Heart right ventricle (tissue), 16 donors: ENCODE measurements around the gene SALL2. TPM values are rescaled to one million over a fixed set of nuclear protein-coding genes. Genes with fewer than 3 reads are reported as not detected.
"Not testable (repeated sequence)": the region's sequence is repeated elsewhere in the genome, so short reads cannot be mapped to it uniquely, and the experiment has no call there.

Experiments used
- ATAC-seq, 8 donors: fragments of 200-7000 bp; cut with Tn5 transposase; one replicate each; pipeline ENCODE4 v1.9.1; 2020; ENCODE audit warnings: mild to moderate bottlenecking in 8 of 8, moderate library complexity in 8 of 8, moderate number of reproducible peaks in 1 of 8
- DNase-seq, 2 donors: peaks; one replicate each; pipeline ENCODE4 v3.0.0-alpha.2; 2020
- H3K27ac ChIP-seq, 10 donors: fragments of 200-600 bp; sonication (generic) in 2 of 10; one replicate each; pipeline versions ENCODE4 v1.5.0 to v1.8.0; 2020 to 2022; ENCODE audit warnings: mild to moderate bottlenecking in 3 of 10
- H3K27me3 ChIP-seq, 7 donors: fragments of 200-600 bp; one replicate each; pipeline ENCODE4 v1.8.0; 2021 to 2022; ENCODE audit warnings: mild to moderate bottlenecking in 2 of 7
- H3K36me3 ChIP-seq, 9 donors: fragments of 200-600 bp; sonication (generic) in 1 of 9; one replicate each; pipeline versions ENCODE4 v1.5.0 to v1.8.0; 2020 to 2022; ENCODE audit warnings: mild to moderate bottlenecking in 2 of 9
- H3K4me1 ChIP-seq, 9 donors: fragments of 200-600 bp; sonication (generic) in 1 of 9; one replicate each; pipeline versions ENCODE4 v1.5.0 to v1.8.0; 2020 to 2022; ENCODE audit warnings: mild to moderate bottlenecking in 4 of 9
- H3K4me3 ChIP-seq, 10 donors: fragments of 200-600 bp; sonication (generic) in 2 of 10; one replicate each; pipeline versions ENCODE4 v1.5.0 to v1.8.0; 2020 to 2022; ENCODE audit warnings: mild to moderate bottlenecking in 7 of 10, moderate library complexity in 2 of 10
- H3K9me3 ChIP-seq, 11 donors: fragments of 200-600 bp in 10 of 11; sonication (generic) in 2 of 11; one replicate each; pipeline versions ENCODE4 v1.5.0 to v1.8.0; 2013 to 2022; ENCODE audit warnings: mild to moderate bottlenecking in 2 of 11, control low read depth in 1 of 11, moderate library complexity in 1 of 11
- WGBS, 2 donors: extraction: QIAGEN DNeasy Blood & Tissue Kit; methylation state at CpG; one replicate each; pipeline ENCODE4 v1.1.7; 2013; ENCODE audit warnings: inconsistent platforms in 1 of 2; 5-methylcytosine and 5-hydroxymethylcytosine counted together
- intact Hi-C, 10 donors: fragments of 100-400 bp; cut with DNase I; formaldehyde crosslinking; loops; one replicate each; pipeline versions ENCODE4 v1.11.1 to v1.14.2; 2022
- polyA plus RNA-seq, 2 donors: library from polyadenylated mRNA; stranded (reverse); fragments of 200-250 nt; gene quantifications; one replicate each; pipeline ENCODE4 v1.2.3, GENCODE V29; 2013
- total RNA-seq, 10 donors: library from RNA; stranded (reverse); fragmentation: NEBNext Ultra II Directional in 3 of 10; extraction: Animal tissue kit (Norgen Biotek cat#: 25700) in 3 of 10; gene quantifications; one replicate each; pipeline versions ENCODE4 v1.2.1 to v1.2.4, GENCODE V29; 2021 to 2023
- TF ChIP-seq, protein P1 (sequence below), 9 donors: fragments of 200-600 bp; sonication (generic) in 2 of 9; IDR thresholded peaks; one replicate each; pipeline versions ENCODE4 v1.5.0 to v1.8.0; 2021 to 2022; ENCODE audit warnings: antibody characterized with exemption in 9 of 9, mild to moderate bottlenecking in 5 of 9, moderate library complexity in 1 of 9
- donor health status: Arrhythmogenic right ventricular cardiomyopathy.
- donor health status: ischemic (EF 13 %, LVEDD 7.1; RV severe dilation, severe dysfunction).
- donor health status: healthy with polysubstance abuse.
- donor health status: DM: no; HTN: yes; CAD: no.
- donor health status: DM: no; HTN: no; CAD: no.
- donor health status: ischemic (EF 25% LVEDD 6.9; RV normal size, moderate dysfunction).
- donor health status: ischemic (EF 25% LVEDD 5.7; RV mildly dilated, moderate dysfunction).
- donor health status: healthy.
- donor health status: DM: yes; HTN: yes; CAD: no.
- donor health status: Ischemic cardiomyopathy.
- donor health status: ischemic (EF 35%, LVEDD 5.7; RV mildly dilated, moderate dysfunction).
- donor health status: nonischemic (EF 11% LVEDD 7.7; RV severe dilation, severe dysfunction).
- donor health status: DM: yes; HTN: yes; CAD: no.
- donor health status: PGD.
- donor health status: ischemic (EF 29% LVEDD 5.4; RV normal size, mild dysfunction).
- donor health status: nonischemic (EF 23%, LVEDD 6.1; RV moderate dilation, normal function).

The SALL2 gene
- total and polyA plus RNA-seq, 12 donors, result 1.1 to 6.6 (median 3.8) TPM

DNA sequence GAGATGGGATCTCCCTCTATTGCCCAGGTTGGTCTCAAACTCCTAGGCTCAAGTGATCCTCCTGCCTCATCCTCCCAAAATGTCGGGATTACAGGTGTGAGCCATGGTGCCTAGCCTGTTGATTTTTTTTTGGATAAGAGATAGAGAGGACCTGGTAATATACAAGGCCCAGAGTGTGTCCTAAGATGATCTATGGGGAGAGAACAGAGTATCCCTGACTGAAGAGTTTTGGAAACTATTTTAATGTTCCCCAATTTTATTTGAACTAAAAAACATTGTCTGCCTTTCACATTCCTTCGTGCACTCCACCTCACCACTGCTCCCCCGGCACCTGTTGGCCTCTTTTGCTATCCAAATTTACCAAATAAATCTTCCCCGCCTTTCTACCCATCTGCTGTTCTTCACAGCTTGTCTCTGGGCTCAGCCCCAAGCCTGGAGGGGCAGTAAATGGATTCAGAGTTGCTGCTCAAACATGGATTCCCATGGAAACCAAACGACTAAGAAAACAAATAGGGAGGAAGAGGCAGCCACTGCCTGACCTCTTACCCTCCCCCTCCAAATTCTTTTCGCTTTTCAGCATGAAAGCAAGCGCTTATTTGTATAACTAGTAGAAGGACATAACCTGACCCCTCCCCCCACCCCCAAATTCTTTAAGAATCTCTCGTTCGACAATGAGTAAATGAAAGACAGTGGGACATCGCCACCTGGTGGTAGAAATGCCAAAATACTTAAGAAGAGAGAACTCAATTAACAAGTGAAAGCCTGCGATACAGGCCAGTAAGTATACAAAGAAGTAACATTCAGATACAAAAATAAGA, 31.1 kb upstream of the SALL2 start:
- WGBS, 2 donors, result 11 to 13% methylated on average over 11 of the region's 11 CpGs

DNA sequence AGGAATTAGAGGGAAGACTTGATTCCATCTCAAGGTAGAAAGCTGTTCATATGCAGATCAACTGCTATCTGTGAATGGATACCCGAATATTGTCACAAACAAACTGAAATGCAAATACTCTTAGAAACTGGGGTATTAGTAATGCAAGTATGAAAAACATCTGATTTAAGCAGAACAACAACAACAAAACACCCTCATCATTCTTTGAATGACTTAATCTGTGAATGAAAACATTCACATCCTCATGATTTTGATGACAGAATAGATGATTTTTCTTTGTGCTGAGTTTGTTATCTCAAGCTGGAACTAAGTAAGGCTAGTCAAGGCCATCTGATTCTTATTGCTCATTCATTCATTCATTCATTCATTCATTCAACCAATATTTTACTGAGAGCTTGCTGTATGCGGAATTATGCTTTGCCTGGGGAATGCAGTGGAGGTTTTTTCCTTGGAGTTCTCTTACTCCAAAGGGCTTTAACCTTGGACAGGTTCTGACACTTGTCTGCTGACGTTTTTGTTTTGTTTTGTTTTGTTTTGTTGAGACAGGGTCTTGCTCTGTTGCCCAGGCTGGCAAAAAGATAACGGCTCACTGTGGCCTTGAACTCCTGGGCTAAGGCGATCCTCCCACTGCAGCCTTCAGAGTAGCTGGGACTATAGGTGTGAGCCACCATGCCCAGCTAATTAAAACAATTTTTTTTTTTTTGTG, 30.4 kb upstream of the SALL2 start:
- ATAC-seq (peak in 1 of 8 donors; percentile 13), DNase-seq (no peak)
- TF ChIP-seq, protein P1, sequence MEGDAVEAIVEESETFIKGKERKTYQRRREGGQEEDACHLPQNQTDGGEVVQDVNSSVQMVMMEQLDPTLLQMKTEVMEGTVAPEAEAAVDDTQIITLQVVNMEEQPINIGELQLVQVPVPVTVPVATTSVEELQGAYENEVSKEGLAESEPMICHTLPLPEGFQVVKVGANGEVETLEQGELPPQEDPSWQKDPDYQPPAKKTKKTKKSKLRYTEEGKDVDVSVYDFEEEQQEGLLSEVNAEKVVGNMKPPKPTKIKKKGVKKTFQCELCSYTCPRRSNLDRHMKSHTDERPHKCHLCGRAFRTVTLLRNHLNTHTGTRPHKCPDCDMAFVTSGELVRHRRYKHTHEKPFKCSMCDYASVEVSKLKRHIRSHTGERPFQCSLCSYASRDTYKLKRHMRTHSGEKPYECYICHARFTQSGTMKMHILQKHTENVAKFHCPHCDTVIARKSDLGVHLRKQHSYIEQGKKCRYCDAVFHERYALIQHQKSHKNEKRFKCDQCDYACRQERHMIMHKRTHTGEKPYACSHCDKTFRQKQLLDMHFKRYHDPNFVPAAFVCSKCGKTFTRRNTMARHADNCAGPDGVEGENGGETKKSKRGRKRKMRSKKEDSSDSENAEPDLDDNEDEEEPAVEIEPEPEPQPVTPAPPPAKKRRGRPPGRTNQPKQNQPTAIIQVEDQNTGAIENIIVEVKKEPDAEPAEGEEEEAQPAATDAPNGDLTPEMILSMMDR (IDR thresholded peaks at IDR 0.05), result no peak
- peak overlapping the region in 1 of 10 donors; percentile 58 for H3K27ac ChIP-seq
- 54 to 61% methylated on average over 5 of the region's 5 CpGs for WGBS, 2 donors
- H3K27me3 ChIP-seq, result no peaks in the 10 kb centered on the region
- H3K9me3 ChIP-seq, result no peaks in the 10 kb centered on the region
- no peak overlapping the region for H3K4me3 ChIP-seq
- intact Hi-C loops, result loop anchor here (1.0 to 10.0 kb wide), 11 partner anchors 44 to 102 kb away; partner anchors contain the start of genes CHD8 (in 6 of the 10) and METTL3 (in 3 of the 10)
- H3K4me1 ChIP-seq, result peaks cover 0 to 11% (median 4%) of the 10 kb centered on the region in 9 donors
- no peaks in the 10 kb centered on the region for H3K36me3 ChIP-seq

More for the DNA sequence above, 31.1 kb upstream of the SALL2 start:
- Histone ChIP-seq H3K27ac (peak overlapping the region in 8 of 10 donors; percentile 1 to 66 (median 48)), H3K36me3 (no peaks in the 10 kb centered on the region), H3K4me3 (peak overlapping the region in 8 of 10 donors; percentile 21 to 51 (median 42)), H3K27me3 (no peaks in the 10 kb centered on the region), H3K9me3 (no peaks in the 10 kb centered on the region), H3K4me1 (peaks cover 0 to 11% (median 4%) of the 10 kb centered on the region in 9 donors)
- TF ChIP-seq, protein P1 (IDR thresholded peaks at IDR 0.05), result peak; percentile 58 to 79 (median 72)
- intact Hi-C loops, result loop anchor here (1.0 to 10.0 kb wide), 11 partner anchors 45 to 102 kb away; partner anchors contain the start of genes CHD8 (in 6 of the 10) and METTL3 (in 3 of the 10)
- DNase-seq, result peak; percentile 25 to 89
- ATAC-seq, result peak; percentile 59 to 89 (median 86)

DNA sequence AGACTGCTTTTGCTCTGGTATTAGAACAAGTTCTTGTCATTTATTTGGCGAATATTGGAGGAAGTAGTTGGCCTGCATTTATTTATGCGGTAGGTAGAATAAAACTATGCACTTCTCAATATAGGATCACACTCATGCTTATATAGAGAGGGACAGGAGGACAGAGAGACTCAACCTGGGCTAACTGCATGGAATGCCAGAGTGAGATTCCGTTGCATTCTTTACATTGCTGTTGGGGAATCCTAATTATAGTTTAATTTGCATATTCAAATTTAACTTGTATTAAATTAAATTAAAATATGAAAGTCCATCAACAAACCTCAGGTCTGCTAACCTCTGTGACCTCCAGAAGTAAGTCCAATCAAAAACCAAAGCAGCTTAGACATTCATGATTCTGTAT, 27.1 kb upstream of the SALL2 start:
- H3K4me1 ChIP-seq, result peaks cover 0 to 11% (median 4%) of the 10 kb centered on the region in 9 donors
- no peaks in the 10 kb centered on the region for H3K9me3 ChIP-seq
- H3K27me3 ChIP-seq, result peaks cover 0 to 6% (median 0%) of the 10 kb centered on the region in 7 donors
- ATAC-seq, result no peak
- intact Hi-C loops, result loop anchor here in 4 of 10 donors (10.0 kb wide), 3 partner anchors 48 to 98 kb away; partner anchors contain the start of gene CHD8 (in 2 of the 4)
- no peak for DNase-seq
- no peak overlapping the region for H3K4me3 ChIP-seq
- H3K27ac ChIP-seq, result no peak overlapping the region
- TF ChIP-seq, protein P1 (IDR thresholded peaks at IDR 0.05), result no peak
- WGBS, 2 donors, result 83 to 86% methylated on average over 3 of the region's 3 CpGs
- no peaks in the 10 kb centered on the region for H3K36me3 ChIP-seq

DNA sequence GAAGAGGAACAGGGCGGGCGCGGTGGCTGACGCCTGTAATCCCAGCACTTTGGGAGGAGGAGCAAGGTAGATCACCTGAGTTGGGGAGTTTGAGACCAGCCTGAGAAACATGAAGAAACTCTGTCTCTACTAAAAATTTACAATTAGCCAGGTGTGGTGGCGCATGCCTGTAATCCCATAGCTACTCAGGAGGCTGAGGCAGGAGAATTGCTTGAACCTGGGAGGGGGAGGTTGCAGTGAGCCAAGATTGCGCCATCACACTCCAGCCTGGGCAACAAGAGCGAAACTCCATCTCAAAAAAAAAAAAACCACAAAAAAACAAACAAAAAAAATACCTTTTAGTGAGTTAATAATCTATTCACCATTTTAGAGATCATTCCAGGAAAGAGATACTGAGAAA, 18.4 kb upstream of the SALL2 start:
- ATAC-seq, H3K4me3 ChIP-seq, H3K9me3 ChIP-seq, H3K27ac ChIP-seq, H3K36me3 ChIP-seq, intact Hi-C loops, DNase-seq, H3K4me1 ChIP-seq: not testable (repeated sequence)
- H3K27me3 ChIP-seq, result peaks cover 0 to 34% (median 17%) of the 10 kb centered on the region in 7 donors
- WGBS, 2 donors, result 92 to 98% methylated on average over 7 of the region's 7 CpGs
